Measurements from ENCODE around the gene SCRT2.

The SCRT2 gene

GRCh38 chr20:684676-685319 is 9.2 kb upstream of the SCRT2 start:
- DNase-seq (ENCODE audit: low read depth) = no peak
- TF ChIP-seq CTCF (IDR thresholded peaks at IDR 0.05; ENCODE audit: insufficient read depth, low read depth, low read length, missing control alignments) = no peak
- no peak overlapping the region for H3K4me3 ChIP-seq (ENCODE audit: low read depth, low read length)

- DNase-seq (ENCODE audit: low read depth) = no peak
- no peak overlapping the region for H3K4me3 ChIP-seq (ENCODE audit: low read depth, low read length)
- no peak for TF ChIP-seq CTCF (IDR thresholded peaks at IDR 0.05; ENCODE audit: insufficient read depth, low read depth, low read length, missing control alignments)
Measured at GRCh38 chr20:682123-682522, 6.5 kb upstream of the SCRT2 start.

- TF ChIP-seq CTCF (IDR thresholded peaks at IDR 0.05; ENCODE audit: insufficient read depth, low read depth, low read length, missing control alignments) = no peak
- no peak overlapping the region for H3K4me3 ChIP-seq (ENCODE audit: low read depth, low read length)
- no peak for DNase-seq (ENCODE audit: low read depth)
Measured at GRCh38 chr20:680638-681187, 5.1 kb upstream of the SCRT2 start.

DNA sequence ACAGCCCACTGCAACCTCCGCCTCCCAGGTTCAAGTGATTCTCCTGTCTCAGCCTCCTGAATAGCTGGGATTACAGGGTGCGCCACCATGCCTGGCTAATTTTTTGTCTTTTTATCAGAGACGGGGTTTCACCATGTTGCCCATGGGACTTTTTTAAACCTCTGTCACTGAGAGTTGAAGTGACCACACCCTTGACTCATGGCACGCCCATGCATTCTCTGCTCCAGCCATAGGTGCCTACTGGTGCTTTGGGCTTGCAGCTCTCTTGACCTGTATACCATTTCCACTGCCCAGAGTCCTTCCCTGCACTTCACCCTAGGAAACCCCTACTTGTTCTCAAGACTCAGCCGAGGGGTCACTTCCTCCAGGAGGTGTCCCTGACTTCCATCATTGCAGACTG is 2.4 kb upstream of the SCRT2 start:
- peak; percentile 12 for DNase-seq (ENCODE audit: low read depth)
- no peak overlapping the region for H3K4me3 ChIP-seq (ENCODE audit: low read depth, low read length)
- no peak for TF ChIP-seq CTCF (IDR thresholded peaks at IDR 0.05; ENCODE audit: insufficient read depth, low read depth, low read length, missing control alignments)

GRCh38 chr20:676967-677366 is 1.4 kb upstream of the SCRT2 start:
- no peak for DNase-seq (ENCODE audit: low read depth)
- no peak for TF ChIP-seq CTCF (IDR thresholded peaks at IDR 0.05; ENCODE audit: insufficient read depth, low read depth, low read length, missing control alignments)
- H3K4me3 ChIP-seq (ENCODE audit: low read depth, low read length) = no peak overlapping the region

DNA sequence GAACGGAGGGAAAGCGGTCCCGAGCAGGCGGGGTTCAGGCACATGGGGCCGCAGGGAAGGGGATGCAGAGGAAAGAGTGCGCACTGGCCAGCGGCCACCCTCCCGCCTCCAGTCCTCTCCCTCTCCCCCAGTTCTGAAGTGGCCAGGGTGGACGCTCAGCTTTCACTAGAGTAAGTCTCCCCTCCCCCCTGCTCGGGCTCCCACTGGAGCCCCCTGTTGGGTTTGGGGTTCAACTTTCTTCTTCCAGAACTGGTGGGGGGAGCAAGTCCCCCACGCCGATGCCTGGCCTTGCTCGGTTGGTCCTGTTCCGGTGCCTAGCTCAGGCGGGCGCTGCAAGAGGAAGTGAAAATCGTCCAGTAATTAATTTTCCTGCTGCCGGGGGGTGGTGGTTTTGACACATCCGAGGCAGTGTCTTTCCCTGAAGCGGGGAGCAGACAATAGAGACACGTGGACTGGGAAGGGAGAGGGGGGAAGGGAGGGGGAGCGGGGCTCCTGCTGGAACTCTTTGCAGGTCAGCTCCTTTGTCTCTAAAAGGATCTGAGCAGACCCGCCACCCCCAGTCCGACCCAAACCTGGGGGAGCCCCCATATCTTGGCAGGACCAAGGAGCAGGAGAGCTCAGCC is 824 bp upstream of the SCRT2 start:
- no peak overlapping the region for H3K4me3 ChIP-seq (ENCODE audit: low read depth, low read length)
- TF ChIP-seq CTCF (IDR thresholded peaks at IDR 0.05; ENCODE audit: insufficient read depth, low read depth, low read length, missing control alignments) = no peak
- no peak for DNase-seq (ENCODE audit: low read depth)

All from GM12865 (cell line).